ENCODE results near the gene FNDC1.

DNA sequence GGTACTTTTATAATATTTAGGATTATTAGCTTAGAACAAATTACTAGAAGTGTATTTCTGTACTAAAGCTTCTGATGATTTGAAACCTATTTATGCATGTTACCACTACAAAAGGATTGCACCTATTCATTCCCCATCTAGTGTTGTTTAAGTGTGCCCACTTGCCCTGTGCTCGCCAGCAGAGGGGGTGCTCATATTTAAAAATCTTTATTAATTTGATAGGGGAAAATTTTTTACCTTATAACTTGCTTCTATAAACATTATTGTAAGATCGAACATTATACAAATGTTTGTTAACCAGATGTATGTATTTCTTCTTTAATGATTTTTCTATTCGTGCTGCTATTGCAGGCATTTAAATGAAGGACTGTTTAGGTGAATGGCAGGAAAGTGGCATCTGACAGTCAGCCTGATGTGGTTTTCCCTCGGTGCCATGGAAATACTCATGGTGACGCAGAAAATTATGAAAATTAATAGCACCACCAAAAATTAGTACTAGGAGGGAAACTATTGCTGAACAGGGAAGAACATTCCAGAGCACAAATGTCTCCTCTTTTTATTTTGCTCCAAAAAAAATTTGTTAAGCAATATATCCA, 44.1 kb upstream of the FNDC1 start:
- no peak for TF ChIP-seq POLR2A (IDR thresholded peaks at IDR 0.05)
- TF ChIP-seq POLR2AphosphoS5 (IDR thresholded peaks at IDR 0.05): no peak
- TF ChIP-seq, protein P1, sequence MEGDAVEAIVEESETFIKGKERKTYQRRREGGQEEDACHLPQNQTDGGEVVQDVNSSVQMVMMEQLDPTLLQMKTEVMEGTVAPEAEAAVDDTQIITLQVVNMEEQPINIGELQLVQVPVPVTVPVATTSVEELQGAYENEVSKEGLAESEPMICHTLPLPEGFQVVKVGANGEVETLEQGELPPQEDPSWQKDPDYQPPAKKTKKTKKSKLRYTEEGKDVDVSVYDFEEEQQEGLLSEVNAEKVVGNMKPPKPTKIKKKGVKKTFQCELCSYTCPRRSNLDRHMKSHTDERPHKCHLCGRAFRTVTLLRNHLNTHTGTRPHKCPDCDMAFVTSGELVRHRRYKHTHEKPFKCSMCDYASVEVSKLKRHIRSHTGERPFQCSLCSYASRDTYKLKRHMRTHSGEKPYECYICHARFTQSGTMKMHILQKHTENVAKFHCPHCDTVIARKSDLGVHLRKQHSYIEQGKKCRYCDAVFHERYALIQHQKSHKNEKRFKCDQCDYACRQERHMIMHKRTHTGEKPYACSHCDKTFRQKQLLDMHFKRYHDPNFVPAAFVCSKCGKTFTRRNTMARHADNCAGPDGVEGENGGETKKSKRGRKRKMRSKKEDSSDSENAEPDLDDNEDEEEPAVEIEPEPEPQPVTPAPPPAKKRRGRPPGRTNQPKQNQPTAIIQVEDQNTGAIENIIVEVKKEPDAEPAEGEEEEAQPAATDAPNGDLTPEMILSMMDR (IDR thresholded peaks at IDR 0.05): no peak
